RKO (cell line): ENCODE data around the gene MSH5.

Experiments
- DNase-seq: peaks from one replicate; pipeline ENCODE4 v3.0.0-alpha.2; 2016; ENCODE audit warnings: low spot score

The MSH5 gene

DNA sequence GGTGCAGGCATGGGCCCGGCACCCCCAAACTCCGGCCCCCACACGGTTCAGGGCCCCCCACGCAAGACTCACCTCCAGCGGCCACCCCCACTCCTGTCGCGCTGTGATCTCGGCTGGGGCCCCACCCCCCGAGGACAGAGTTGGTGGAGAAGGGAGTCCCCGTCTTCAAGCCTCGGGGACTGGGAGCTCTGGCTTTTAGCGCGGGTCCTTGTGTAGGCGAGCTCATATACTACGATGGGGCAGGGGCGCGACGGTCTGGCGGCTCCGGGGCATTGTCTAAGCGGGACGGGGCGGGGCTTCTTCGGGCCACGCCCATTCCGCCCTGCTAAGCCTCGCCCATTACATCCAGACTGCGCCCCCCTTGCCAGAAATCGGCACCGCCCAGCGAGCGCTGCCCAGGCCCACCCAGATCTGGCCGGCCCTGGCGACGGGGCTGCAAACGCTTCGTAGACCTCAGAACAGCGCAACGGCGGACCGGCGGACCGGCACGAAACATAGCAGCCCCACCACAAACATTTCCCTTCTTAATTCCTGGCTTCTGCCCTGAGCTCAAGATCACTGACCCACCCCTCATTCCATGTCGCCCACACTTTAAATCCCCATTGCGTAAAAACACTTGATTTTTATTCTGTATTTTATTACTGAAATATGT lies 9.7 kb upstream of the MSH5 start:
- DNase-seq, result peak; percentile 90

DNA sequence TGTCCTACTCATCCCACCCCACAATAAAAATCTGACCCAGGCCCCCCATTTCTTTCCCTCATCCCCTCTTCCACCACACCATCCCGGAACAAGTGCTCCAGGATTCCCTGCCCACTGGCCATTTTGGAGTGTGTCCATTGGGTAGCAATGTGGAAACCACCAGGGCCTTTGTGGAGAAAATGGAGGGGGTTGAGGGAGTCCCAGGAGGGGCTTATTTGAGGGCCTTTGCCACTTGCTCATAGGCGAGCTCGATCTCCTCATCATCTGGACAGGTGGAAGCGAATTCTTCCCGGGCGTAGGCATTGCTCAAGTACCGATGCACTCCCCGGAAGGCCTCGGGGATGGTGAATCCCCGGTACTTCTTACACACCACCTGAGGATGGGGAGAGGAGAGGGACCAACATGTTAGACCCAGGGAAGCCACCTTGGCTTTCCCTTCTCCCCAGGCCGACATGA lies 9.1 kb upstream of the MSH5 start:
- no peak for DNase-seq

DNA sequence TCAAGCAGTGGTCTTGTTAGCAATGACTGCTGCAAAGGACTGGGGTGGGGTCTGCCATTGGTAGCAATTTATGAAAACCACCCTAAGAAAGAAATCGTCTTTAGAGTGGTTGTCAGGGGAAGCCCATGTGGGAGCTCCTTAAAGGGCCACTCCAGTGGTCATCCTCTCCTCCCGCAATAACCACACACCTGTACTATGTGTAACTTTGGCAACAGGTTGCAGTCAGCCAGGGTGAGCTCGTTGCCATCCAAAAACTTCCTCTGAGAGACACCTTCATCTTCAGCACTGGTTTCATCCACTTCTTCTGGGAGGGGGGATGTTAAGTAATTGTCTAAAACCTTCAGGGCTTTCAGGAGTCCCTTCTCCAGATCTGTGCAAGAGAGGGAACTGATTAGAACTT lies 7.8 kb upstream of the MSH5 start:
- DNase-seq, result no peak

GRCh38 chr6:31733734-31734133 lies 6.1 kb upstream of the MSH5 start:
- no peak for DNase-seq

DNA sequence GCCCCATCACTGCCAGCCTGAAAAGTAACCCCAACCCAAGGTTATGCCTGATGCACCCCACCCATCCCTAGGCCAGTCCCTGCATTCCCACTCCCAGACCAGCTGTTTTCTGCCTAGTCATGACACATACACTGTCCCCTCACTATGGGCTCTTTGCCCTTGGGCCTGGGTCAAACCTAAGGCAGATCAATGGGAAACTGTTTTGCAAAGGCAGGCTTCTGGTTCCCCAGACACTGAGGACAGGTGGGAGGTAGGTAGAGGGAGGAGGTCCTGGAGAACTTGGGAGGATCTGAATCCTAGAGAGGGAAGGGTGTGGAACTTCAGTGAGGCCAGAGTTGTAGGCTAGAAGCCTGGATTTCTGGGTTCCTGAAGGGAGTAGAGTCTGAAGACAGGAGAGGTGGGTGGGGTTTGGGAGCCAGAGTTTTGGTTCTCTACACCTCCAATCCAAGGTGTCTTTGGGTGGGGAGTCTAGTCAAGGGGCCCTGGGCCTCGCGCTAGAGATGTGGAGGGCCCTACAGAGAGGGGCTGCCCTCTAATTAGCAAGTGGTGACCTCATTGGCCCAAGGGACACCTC lies 5.5 kb upstream of the MSH5 start:
- DNase-seq, result no peak

- peak; percentile 91 for DNase-seq
Observed at GRCh38 chr6:31734821-31735406, 4.9 kb upstream of the MSH5 start.

DNA sequence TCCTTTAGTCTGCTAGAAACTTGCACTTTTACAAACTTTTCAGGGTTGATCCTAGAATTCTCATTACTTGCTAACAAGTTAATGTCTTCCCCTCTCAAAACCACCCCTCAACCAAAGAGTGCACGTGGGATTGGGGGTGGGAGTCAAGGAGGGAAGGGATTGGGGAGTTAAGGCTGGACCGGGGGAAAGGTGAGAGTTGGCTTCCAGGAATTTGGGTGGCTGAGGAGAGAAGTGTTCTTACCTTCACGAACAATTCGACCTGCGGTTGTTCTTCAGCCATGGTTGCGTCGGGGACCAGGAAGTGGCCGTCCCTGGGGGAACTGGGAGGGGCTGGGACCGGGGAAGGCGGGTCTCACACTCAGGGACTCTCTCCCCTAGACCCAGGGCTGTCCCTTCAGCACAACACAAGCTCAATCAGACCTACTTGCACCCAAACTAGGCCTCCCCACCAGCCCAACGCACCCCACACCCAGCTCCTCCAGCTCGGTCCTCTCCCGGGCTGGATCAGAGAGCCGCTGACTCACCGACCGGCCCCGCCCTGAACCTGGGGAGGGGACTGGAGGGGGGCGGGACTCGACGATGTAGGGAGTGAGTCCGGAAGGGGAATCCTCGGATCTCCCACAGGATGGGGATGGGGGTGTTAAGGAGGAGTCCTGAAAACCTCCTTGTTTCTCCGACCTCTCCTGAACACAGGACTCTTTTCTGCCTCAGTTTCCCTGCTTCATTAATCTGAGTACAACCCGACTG lies 3.6 kb upstream of the MSH5 start, which contains the start of gene CLIC1:
Gene CLIC1, minus strand, starts transcription at position 510 of the 747 bp plus-strand sequence. Its CDS starts 230 bp downstream, at position 280.
- DNase-seq, result peak; percentile 89

DNA sequence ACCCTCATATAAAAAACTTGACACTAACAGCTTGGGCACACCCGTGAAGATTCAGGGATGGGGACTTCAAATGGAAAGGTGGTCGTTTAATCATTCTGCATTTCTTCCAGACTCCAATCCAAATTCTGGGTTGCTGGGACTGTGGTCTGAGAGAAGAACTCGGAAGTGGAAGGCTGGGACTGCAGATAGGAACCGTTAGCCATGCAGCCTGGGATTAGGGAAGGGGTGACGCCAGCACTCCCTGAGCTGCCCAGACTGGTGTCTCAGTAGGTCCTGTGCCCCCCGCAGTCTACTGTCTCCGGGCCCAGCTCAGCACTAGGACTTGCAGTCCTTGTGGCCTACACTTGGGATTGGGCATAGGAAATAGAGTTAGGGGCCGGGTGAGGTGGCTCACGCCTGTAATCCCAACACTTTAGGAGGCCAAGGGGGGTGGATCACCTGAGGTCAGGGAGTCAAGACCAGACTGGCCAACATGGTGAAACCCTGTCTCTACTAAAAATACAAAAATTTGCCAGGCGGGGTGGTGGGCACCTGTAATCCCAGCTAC lies 3.0 kb upstream of the MSH5 start:
- DNase-seq, result no peak

DNA sequence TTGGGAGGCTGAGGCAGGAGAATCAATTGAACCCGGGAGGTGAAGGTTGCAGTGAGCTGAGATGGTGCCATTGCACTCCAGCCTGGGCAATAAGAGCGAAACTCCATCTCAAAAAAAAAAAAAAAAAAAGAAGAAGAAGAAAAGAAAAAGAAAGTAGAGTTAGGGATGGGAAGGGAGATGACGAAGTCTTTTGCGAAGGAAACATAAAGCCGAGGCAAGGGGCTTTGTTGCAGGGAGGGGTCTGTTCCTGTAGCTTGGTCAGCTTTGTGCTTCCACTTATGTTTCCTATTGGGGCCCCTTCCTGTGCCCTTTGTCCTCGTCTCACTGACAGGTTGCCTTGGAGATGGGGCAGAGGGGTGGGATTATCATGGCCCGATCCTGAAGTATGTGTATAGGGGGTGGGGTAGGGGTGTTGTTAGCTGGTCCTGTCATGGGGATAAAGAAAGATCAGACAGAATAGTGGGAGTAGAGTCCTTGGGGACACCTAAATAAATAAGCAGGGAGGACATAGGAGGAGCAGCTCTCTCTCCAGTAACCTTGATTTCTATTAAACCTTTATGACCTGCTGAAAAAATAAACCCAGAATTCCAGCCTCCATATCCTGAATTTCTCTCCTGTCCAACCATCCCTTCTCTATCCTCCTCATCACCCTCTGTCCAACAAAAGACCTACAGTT lies 2.4 kb upstream of the MSH5 start:
- DNase-seq, result no peak

DNA sequence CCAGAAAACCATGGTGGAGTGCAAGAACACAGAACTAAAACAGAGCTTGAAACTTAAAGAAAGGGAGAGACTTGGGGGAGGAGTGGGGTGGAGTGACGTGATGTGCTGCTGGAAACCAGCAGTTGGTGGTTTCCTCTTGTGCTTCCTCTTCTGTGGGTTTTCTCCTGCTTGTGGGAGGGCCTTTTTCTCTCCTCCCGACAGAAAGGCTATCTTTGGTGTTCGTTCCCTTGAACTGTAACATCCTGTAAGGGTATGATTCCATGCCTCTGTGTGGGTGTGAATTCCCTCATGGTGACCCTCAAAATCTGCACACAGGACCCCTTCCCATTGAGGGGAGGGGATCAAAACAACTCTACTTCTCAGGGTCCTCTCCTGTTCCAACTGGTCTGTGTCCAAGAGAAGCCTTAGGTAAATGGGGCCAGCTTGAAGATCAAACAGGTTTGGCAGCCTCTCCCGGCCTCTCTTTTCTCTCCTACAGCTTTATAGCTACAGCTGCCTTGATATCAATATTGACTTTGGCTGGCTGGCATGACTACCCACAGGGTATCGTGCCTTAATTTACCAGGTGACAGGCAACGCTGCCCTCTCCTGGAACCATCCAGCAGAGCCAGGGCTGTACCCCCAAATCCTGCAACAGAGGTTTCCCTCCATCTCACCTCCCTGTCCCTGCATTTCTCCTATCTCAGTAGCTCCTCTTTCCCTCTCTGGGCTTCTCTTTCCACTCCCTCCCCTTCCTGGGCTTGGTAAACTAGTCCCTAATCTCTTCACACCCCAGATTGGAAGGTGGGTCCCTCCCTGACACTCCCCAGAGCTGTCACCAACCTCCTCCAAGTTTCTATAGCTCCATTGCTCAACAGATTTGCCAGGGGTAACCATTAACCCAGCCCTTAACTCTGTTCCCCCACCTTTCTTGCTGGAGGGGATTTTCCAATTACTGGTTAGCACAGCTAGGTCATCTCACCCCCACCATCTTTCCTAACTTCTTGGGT lies 1.5 kb upstream of the MSH5 start:
- DNase-seq, result peak; percentile 68

- peak; percentile 43 for DNase-seq
Observed at GRCh38 chr6:31740397-31741223, 805 bp downstream of the MSH5 start.

GRCh38 chr6:31741815-31742214 lies 2.0 kb downstream of the MSH5 start:
- no peak for DNase-seq

DNA sequence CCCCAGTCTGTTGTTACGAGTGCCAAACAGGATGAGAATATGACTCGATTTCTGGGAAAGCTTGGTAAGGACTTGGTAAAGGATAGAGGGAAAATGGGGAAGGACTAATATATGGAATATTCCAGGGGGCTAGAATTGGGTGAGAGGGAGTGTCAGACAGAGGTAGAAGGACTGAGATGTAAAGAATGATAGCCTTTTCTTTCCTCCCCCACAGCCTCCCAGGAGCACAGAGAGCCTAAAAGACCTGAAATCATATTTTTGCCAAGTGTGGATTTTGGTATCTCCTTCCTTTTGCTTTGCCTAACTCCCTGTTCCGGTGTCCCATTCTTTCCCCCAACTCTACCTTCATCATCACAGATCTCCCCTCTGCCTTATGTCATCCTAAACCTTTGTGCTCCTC lies 3.1 kb downstream of the MSH5 start:
- DNase-seq, result no peak

- DNase-seq, result no peak
Observed at GRCh38 chr6:31744422-31744821, 4.6 kb downstream of the MSH5 start.

- DNase-seq, result no peak
Observed at GRCh38 chr6:31749301-31750036, 9.7 kb downstream of the MSH5 start.

DNA sequence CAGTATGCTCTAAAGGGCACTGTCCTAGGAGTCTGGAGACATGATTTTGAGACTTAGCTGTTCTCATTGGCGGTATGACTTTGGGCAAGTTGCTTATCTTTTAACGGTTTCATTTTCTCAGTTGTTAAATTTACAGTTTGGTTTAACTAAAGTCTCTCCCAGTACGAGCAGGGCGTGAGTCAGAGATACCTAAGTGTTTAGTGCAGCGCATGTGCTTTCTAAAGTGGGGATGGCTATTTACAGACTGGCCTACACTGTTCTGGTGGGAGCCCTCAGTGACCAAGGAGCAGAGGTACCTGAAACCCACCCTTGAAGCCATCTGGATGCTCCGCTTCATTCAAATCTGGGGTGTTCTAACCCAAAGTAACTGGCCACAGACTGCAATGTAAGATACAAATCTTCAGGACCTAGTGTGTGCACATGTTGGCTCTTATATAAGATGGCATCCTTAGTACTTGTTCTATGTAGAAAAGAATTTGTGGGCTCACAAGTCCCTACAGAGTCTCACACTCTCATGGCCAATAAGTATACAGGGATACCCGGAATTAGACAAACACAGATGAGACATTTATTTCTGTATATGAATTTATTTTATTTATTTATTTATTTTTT lies 10.7 kb downstream of the MSH5 start:
- DNase-seq, result peak; percentile 63

DNA sequence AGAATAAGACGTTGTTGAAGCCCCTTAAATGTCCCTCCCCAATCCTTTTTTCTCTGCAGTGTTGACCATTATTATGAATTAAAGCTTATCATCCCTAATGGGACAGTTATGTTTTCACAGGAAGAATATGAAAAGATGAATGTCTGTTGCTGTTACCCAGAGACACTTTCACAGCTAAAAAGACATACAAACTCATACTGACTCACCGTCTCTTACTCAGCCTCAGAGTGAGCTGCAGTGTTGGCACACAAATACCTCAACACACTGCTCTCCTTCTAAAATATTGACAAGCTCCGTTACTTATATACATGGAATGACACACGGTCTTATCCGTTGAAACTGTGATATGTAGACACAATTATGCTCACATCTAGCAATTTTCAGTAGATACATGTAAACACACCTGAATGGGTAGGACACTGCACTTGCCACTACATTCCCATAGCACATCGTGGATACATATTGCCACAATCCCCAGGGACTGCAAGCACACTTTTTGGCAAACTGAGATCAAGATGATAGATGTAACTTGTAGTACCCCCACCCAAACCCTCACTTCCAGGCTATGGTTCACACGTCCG lies 13.0 kb downstream of the MSH5 start:
- DNase-seq, result peak; percentile 96

DNA sequence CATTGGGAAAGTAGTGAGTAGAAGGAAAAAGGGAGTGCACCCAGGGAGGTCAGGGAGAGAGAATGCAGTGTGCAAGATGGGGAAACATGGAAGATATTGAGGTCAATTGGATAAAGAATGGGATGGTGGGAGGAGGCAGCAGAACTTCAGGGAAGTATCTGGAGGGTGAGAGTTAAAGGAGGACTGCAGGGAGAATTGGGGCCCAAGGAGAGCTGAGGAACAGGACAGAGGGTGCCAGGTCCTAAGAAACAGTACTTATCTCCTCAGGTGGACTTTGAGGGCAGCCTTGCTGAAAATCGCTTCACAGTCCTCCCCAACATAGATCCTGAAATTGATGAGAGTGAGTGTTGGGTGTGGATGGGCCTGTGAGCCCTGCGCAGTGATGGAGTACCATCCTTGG lies 18.5 kb downstream of the MSH5 start:
- no peak for DNase-seq
